HG03108 (cell line): ENCODE results near the gene PXDC1.

Experiments used
- ATAC-seq: cut with Tn5 transposase; IDR thresholded peaks from one replicate; pipeline ENCODE4 v1.9.1; 2021; ENCODE audit warnings: moderate library complexity; ENCODE audit not compliant: unreplicated experiment

The PXDC1 gene

DNA sequence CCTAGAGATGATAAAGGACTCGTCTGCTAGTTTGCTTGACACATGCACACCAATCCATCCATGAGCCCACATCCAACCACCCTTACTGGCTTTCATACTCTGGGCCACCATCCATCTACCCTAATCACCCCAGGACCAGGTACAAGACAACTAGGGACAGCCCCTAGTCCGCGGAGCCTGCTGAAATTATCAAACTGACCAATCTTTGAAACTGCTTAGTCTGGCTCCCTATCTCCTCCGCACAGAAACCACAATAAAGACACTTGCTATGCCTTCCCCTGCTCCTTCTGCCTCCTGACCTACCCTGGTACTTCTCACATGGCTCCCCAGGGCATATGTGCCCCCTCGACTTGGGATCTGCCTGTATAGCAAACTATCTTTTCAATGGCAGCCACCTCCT lies 33.1 kb downstream of the PXDC1 start:
- no peak for ATAC-seq

DNA sequence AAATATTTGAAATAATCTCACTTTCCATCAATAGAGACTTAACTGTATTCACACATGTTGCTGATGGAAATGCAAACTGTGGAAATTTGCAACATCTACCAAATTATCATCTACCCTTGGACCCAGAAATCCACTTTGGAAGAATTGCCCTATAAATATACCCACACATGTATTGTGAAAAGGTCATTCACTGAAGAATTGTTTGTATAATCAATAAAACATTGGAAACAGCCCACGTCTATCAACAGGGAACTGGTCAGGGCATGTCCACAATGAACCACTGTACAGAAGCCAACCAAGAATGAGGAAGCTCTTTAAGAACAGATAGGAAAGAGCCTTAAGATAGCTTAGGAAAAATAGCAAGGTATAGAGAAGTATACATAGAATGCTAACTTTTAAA lies 36.2 kb downstream of the PXDC1 start:
- ATAC-seq, result no peak

DNA sequence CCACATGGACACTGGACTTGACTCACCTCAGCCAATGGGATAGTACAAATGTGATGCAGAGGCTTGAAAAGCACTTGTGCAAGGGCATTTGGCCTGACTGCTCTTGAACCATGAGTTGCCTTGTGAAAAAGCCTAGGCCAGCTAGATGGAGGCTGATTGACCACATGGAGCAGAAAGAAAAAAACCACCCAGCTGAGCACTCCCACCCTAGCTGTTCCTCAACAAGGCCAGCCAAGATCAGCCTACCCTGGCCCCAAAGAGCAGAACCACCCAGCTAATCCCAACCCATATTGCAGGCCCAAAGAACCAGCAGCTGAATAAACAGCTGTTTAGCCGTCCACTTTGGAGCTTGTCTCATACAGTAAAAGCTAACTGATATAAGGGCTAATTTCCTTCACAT lies 36.7 kb downstream of the PXDC1 start:
- no peak for ATAC-seq

DNA sequence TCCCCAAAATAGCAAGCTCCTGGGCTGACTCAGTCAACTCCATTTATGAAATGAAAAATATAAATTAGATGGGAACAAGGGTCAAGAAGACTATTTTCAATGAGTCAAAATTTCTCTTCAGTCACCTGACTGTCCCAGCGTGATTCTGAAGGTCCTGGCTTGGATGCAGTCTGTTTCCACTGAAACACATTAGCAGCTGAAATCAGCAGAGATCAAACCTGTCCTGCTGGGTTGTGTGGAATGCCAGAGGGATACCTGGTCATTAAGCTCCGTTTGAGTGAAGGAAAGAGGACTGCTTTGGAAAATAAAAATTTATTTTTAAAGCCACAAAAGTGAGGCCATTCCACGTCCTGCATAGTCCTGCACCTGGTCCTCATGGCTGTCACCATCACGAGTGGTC lies 37.4 kb downstream of the PXDC1 start:
- no peak for ATAC-seq

DNA sequence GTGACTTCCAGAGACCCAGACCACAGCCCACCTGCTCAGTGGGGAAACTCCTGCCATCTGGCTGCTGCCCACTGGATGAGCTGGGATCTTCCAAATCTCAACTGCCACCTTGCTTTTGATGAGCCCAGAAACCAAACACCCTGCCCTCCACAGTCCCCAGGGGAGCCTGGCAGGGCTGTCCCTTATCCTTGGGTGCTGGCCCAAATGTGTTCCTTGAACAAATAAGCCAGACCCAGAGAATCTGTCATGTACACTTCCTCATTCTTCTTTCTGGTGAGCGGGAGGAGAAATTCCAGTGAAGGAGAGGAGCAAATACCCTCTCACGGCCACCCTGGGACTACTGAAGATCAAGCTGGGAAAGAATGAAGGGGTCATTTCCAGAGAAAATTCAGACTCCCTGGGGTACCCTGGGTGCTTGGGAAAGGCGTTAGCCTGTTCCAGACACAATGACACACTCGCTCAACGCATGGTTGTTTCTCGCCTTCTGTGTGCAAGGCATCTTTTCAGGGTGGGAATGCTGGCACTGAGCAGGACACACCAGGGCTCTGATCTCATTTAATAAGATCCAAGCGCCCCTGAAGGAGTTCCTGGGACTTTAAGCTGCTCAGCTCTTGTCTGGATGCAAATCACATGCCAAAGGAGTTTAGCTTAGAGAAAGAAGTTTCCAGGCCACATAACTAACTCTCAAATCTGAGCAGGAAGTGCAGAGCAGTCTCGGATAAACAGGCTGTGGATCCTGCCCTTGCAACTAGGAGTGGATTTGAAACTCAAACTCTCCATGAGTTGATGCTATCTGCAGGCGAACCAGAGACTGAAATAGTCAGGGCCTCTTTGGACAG lies 38.5 kb downstream of the PXDC1 start:
- ATAC-seq, result no peak

DNA sequence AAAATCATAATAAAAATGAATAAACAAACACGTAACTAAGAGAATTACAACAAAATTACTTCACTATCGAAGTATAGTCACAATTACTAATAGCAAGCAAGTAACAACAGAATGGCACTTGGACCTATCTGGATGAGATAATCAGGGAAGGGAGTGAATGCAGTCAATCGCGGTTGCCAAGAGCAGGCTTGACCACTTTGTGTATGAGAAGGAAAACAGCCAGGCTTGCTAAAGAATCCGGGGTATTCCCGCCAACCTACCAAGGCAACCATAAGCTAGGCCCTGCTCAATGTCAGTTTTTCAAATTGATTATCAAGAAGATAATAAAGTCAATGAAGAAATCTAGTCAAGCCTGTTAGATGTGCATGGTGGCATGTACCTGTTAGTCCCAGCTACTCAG lies 39.7 kb downstream of the PXDC1 start:
- ATAC-seq, result no peak

DNA sequence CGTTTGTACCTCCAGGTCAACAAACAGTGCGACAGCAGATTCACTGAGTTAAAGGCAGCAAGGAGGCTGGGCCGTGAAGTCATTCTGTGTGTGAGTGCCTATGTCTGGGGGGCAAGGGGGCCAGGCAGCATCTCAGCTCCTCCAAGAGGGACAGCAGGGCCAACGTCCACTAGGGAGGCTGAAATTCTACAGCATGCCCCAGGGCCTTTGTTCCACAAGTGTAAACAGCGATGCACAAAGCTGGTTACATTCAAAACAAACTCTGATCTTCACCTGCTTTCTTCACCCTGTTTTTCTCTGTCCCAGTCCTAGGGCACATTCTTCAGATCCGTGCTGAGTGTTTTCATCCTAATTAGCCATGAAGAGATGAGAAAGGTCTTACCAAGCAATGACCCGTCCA lies 41.1 kb downstream of the PXDC1 start:
- no peak for ATAC-seq

DNA sequence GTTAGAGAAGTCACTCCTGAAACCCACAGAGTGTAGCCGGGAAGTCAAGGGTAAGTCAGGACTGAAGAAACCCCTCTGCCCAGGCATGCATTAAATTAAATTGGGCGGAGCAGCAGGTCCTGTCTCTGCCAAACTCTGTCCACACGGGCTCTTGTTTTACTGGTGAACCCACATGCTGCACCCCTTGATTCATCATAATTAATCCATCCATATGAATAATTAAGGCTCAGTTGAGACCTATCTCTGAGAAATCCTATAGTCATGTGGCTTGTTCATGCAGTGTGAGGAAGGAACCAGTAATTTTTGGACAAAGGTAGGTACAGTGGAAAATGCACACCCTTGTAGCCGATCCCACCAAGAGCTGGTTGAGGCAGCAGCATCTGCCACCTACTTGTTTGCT lies 43.0 kb downstream of the PXDC1 start:
- ATAC-seq, result no peak

DNA sequence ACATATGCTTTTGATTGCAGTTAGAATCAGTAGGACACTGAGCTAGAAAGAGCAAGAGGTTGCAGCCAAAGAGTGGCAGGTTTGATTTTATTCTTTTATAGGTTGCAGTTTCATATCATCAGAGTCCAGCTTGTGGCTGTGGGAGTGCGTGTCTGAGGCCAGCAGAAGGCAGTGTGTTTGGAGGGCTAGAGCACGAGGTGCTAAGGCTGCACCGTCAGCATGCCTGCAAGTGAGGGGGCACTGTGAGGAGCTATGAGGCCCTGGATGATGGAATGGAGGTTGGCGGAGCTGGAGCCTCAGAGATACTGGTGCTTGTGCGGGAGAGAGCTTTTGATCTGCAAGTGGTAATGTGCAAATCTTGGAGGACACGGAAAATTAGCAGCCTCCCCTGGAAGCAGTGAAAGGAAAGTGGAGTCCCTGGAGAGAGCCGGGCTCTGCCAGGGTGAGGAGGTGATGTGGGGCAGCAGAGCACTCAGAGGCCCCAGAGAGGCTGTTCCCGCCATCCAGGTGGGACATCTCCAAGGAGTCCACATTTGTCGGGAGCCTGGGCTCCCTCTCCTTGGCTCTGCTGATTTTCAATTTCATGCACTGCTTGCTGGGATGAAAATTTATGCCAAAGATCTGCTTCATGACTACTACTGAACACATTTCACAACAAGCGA lies 43.6 kb downstream of the PXDC1 start:
- ATAC-seq, result no peak

DNA sequence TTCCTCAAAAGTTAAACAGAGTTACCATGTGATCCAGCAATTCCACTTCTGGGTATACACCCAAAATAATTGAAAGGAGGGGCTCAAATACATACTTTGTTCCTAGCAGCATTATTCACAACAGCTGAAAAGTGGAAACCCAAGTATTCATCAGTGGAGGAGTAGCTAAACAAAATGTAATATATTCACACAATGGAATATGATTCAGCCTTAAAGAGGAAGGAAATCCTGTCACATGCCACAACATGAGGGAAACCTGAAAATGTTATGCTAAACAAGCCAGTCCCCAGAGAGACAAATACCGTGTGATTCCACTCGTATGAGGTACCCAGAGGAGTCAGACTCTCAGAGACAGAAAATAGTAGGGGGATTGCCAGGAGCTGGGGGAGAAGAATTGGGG lies 44.5 kb downstream of the PXDC1 start:
- no peak for ATAC-seq

DNA sequence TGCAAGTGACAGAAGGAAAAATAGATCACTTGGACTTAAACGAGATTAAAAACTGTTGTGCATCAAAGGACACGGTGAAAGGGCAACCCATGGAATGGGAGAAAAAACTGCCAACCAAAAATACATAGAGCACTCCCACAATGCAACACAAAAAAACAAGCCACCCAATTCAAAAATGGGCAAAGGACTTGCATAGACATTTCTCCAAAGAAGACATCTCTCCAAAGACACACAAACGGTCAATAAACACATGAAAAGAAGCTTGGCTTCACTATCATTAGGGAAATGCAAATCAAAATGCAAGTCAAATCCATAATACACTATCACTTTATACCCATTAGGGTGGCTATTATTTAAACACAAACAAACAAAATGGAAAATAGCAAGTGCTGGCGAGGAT lies 45.0 kb downstream of the PXDC1 start:
- no peak for ATAC-seq

DNA sequence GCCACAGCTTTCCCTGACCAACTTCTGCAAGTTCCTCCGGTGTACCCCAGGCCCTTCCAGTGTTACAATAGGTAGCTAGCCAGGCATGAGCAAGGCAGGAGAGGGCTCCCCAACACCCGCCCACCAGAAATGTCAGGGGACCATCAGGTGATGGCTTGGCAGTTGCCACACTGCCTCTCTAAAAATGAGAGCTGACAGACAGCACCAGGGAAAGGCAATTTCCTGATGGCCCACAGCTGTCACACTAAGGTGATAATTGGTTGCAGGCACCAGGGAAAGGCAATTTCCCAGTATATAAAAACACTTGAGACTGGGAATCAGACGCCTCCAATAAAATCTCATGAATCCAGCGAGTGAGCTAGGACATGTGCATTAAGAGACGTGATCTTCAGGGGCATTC lies 49.9 kb downstream of the PXDC1 start:
- ATAC-seq, result no peak

DNA sequence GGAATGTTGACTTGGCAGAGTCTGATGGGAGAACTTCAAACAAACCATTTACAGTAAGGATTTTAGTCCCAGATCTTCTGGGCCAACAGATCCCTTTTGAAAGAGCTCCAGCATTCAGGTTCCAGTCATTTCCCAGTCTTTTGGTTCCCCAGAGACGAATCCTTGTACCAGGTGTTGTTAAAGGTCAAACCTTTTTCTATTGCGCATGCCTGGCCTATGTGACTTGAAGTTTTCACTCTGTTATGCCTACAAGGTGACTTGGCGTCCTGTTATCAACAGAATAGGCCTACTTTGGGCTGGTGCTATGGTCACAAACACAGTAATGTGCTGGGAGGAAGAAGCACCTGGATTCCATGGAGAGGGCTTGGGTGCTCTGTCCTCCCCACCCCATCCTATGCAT lies 52.3 kb downstream of the PXDC1 start:
- no peak for ATAC-seq

DNA sequence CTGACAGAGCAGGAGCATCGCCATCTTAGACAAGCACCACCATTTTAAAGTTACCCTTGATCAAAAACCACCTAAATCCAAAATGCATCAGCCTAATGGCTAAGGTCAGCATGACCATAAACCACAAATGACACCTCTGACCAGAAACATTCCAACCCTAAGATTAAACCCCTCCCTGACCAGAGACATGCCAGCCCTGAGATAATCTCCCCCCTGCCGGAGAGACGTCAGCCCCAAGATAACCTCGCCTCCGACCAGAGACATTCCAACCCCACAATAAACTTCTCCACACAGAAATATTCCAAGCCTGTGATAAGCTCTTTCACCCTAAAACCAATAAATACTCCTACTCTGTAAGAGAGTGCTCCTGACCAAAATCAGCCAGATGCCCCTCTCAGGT lies 53.5 kb downstream of the PXDC1 start:
- no peak for ATAC-seq

DNA sequence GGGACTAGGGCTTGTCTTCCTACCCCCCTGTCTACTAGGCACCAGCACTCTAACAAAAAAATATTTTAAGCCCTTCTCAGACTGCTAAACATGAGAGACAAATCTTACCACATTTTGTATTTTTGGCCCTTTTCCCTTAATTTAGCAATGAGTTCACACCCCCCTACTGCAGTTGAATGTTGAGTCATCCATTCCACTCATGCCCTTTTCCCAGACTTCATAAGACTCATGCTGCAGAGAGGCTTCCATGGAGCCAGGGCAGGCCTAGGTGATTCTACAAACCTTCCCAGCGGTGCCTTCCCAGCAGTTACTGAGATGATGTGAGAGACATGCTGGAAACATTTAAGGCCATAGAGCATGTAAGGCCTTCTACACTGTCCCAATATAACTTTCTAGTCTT lies 53.9 kb downstream of the PXDC1 start:
- ATAC-seq, result no peak

DNA sequence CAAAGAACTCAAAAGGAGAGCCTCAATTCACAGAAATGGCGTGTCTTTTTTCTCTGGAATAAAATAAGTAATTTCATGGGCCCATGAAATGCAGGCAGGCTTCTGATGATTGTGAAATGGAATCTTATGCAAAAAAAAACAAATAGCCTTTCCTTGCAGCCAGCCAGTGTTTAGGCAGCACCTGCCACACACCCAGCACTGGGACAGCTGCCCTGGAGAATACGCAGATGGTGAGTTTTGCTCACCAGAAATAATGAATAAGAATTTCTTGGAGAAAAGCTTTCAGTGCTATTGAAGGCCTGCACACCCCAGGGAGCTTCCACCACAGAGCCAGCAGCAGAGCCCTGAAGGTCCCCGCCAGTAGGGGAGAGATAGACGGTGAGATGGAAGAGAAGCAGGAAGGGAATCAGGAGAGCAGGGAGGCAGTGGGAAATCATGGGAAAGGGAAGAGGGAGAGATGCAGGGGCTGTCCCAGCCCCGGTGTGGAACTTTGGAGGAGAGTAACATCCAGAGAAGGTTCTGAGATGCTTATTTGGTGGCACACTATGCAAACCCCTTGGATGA lies 54.9 kb downstream of the PXDC1 start:
- no peak for ATAC-seq

DNA sequence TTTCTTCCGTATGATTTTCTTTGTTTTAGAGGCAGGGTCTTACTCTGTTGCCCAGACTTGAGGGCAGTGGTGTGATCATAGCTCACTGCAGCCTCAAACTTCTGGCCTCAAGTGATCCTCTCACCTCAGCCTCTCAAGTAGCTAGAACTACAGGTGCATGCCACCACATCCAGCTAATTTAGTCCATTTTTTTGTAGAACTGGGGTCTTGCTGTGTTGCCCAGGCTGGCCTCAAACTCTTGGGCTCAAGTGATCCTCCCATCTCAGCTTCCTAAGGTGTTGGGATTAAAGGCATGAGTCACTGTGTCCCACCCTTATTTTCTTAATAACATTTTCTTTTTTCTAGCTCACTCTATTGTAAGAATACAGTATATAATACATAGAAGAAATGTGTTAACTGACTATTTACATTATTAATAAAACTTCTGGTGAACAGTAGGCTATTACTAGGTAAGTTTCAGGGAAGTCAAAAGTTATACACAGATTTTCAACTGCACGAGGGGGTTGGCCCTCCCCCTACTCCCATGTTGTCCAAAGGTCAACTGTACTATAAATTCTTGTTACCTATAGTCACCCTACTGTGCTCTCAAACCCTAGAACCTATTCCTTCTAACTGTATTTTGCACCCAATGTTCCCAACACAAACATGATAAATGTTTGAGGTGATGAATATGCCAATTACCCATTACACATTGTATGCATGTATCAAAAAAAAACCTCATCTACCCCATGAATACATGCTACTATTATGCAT lies 56.3 kb downstream of the PXDC1 start:
- ATAC-seq, result no peak

DNA sequence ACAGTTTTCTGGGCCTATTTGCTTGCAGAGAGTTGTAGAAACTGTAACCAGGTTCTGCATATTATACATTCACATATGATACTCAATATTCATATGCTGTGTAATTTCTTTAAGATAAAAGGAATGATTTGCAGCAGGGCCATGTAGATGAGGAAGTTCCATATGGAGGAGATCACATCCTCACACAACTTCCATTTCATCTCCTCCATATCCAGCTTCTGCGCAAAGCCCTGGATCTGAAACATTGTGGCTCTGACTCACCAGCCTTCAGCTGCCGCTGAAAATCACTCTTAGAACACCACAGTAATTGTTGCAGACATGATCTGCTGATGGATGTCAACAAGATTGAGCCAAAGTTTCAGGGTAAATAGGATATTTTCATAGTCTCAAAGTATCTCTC lies 57.7 kb downstream of the PXDC1 start:
- ATAC-seq, result no peak

DNA sequence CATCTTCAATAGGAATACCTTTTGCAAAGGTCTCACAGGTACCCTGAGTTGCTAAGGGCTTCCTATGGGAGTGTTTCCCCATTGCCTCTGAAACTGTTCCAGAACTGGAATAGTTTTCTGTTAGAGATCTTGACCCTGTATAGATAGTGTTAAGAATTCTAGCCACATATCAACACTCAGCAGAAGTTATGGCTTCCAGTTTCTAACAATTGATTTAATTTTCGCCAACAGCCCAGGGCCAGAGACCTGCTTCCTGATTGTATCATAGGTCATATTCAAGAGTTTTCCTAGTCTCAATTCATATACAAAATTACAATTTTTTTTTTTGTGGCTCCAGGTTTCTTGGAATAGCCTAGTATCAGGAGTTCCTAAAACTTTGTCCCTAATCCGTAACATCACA lies 61.0 kb downstream of the PXDC1 start:
- no peak for ATAC-seq

DNA sequence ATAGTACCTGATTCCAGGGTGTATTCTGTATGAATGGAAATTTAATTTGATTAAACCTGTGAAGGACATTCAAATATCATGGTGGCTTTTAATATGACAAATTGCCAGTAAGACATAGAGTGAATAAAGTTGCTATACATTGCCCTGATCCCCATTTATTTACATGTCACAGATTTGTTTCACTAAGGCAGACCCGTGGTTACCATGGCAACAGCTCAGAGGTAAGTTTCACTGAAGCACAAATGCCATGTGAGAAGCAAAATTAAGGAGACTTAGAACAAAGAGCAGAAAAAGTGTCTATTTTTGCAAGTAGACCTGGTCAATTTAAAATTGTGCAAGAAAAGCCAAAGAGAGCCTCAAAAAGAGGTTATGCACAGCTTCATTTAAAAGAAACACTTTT lies 63.7 kb downstream of the PXDC1 start:
- ATAC-seq, result no peak

DNA sequence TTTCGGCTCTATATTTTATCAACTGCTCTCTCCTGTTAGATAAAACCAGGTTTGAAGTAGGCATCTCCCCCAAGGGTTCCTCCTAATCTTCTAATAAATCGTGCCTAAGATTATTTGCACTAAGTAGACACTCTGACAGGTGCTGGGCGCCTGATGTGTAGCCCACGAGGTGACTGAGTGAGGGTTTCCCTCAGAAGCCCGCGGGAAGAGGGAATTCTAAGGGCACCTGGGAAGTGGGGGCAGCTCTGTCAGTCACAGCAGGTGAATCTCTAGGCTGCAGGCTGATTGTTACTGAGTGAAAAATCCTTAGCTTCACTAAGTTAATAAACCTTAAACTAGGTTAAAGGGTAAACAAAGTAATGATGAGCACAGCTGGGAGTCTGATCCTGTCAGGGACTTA lies 68.2 kb downstream of the PXDC1 start:
- no peak for ATAC-seq

DNA sequence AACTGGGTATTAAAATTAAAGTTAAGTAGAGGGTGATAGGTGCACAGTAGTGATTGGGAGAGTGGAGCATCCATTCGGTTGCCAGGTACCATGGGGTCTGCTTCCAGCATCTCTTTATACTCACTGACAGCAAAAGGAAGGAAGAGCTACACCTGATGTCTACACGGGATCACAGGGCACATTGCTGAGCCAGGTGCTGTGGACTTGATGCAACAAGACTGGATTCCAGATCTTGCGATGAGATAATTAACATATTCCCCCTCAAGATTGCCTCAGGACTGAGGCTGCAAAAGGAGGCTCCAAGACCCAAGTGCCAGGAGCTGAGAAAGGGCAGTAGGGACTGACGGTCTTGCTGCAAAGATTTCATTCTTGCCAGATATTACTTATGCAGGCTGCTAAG lies 72.6 kb downstream of the PXDC1 start:
- ATAC-seq, result no peak
